Tongue (tissue), 2 donors: Measurements from ENCODE around the gene RASSF1. TPM values are rescaled to one million over a fixed set of nuclear protein-coding genes. Genes with fewer than 3 reads are reported as not detected.
"Not testable (repeated sequence)": the region's sequence is repeated elsewhere in the genome, so short reads cannot be mapped to it uniquely, and the experiment has no call there.

Experiments
- DNase-seq: peaks from one replicate; pipeline ENCODE4 v3.0.0-alpha.2; 2015
- total RNA-seq: library from RNA; depleted of rRNA; stranded (reverse); fragments of >200 nt; gene quantifications from one replicate; pipeline ENCODE4 v1.2.3, GENCODE V29; 2014

Gene RASSF1
- total RNA-seq, 1 donor from 2014 or later = 43.2 TPM

DNA sequence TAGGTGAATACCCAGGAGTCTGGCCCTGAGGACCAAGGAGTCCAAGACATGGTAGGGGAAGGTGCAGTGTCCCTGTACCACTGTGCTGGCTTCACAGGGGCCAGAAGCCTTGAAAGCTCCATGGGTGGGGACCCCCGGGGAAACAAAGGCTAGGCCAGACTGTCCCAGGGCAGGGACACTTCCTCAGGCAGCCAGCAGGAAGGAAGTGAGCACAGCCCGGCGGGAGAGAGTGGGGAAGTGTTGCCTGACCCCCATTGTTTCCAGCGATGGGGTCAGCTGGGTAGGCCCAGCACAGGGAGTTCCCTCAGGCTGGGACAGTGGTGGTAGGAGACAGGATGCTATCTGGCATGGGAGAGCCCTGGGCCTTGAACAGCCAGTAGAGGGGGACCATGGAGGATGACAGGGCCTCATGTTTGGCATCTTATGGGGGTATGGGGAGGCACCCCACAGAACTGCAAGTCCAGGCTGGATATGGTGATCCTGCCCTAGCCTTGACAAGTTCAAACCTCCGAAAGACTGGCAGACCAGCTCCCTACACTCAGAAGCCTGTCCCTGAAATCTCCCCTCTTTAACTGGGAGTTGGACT is 16.9 kb downstream of the RASSF1 start:
- no peak for DNase-seq

DNA sequence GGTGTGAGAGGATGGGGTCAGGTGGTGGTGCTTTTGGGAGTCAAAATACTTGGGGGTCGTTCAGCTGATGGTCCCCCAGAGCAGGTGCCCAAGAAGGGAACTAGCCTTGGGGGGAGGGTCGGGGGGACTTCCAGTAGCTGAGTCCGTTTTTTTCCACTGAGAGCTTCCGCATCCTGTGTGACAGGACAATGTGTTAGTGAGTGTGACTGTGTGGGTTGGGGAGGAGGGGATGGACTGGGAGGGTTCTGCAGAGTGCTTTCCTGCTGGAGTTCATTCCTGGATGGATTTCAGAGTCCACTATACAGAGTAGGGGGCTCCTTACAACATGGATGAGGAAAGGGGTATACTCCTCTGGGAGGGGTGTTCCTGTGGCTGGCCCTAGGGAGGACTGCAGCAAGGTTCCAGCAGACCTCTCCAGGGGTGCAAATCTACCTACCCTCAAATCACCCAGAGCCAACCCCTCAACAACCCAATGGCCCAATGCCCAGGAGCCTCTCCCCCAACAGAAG is 17.5 kb downstream of the RASSF1 start:
- DNase-seq = no peak

DNA sequence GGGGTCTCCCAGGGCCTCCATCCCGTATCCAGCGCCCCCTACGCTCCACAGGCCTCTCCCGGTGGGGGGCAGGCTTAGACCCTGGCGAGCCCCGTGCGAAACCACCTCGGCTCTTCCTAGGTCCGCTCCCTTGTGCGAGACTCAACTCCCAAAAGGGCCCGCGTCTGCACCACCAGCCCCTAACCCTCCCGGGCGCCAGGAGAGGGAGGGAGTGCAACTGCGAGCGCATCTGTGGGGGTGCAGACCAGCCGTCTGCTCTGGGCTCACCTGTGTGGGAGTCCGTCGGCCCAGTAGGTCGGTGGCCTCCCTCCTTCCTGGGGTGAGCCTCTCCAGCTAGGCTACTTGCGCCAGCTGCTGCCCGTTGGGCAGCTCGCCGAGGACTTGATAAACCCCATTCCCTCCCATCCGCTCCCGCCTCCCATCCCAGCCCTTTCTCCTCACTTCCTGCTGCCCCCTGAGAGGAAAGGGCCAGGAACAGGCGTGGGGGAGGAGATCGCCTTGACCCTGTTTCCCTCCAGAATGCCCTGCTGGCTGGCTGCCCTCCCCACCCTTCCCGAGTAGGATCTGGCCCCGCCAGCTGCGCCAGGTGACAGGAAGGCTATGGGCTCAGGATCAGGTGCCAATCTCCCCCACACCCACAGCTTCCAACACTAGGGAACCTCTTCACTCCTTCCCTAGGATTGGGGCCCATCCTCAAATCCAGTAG is 18.1 kb downstream of the RASSF1 start, which contains the start of gene HYAL2:
HYAL2 (minus strand) TSS at position 360 of the 706 bp plus-strand sequence. CDS start 2,256 bp downstream, outside the sequence.
- no peak for DNase-seq

DNA sequence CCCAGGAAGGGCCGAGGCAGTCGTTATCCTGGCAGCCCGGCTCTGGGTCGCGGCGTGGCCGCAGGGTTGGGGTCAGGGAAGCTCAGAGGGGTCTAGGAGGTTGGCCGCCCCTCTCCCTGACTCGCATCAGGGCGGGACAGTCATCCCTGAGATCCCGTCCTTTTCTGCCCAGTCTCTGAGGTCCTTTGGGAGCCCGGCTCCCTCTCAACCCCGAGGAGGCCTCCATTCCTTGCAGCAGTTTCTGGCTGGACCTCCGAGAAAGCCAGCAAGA is 18.6 kb downstream of the RASSF1 start:
- DNase-seq = no peak

DNA sequence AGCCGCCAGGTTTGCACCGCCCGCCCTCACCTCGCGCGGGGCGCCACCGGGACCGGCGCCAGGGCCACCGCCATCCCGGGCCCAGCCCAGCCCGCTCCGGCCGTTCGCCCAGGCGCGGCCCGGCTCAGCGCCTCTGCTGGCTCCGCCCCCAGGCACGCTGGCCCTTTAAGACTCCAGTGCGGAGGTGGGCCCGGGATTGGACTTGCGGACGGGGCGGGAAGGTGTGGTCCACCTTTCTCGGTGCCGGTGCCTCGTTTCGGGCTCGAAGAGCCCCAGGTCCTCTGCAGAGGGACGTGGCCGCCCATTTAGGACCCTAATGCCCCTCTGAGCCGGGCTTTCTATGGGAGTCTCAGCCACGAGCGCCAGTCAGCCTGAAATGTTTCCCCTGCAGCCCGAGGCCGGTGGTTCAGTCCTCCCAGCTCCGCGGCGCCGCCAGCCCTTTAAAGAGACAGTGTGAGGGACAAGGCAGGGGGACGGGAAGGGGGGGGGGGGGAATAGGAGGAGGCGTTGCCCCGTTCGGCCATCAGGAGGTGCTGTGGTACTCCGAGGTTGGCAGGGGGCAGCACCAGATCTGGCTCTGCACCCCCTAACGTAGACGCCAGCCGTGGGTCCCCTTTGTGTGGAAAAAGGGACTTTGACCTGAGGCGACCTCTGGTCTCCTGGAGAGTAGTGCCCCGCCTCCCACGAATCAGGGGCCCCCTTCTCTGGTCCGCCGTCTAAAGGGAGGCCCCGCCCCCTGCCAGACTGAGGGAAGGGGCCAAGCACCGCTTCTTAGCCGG is 19.1 kb downstream of the RASSF1 start:
- peak; percentile 96 for DNase-seq

DNA sequence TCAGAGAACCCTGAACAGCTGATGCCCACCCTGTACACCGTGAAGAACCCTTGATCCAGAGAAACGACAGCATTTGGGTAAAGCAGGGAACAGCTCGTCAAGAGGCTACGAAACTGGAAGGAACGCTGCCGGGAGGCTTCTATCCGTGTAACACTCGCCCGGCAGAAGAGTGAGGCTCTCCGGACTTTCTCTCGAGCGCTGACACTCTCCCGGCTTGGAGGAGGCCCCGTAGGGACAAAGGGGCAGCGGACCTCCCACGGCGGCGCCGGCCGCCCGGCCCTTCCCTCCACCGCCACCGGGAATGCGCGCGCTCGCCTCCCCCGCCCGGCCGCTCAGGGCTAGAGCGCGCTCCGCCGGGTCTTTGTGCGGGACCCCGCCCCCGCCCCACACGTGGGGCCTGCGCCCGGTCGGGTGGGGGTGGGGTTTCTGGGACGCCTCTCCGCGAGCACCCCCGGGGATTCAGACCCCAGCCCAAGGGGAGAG is 19.7 kb downstream of the RASSF1 start:
- DNase-seq = peak; percentile 91

DNA sequence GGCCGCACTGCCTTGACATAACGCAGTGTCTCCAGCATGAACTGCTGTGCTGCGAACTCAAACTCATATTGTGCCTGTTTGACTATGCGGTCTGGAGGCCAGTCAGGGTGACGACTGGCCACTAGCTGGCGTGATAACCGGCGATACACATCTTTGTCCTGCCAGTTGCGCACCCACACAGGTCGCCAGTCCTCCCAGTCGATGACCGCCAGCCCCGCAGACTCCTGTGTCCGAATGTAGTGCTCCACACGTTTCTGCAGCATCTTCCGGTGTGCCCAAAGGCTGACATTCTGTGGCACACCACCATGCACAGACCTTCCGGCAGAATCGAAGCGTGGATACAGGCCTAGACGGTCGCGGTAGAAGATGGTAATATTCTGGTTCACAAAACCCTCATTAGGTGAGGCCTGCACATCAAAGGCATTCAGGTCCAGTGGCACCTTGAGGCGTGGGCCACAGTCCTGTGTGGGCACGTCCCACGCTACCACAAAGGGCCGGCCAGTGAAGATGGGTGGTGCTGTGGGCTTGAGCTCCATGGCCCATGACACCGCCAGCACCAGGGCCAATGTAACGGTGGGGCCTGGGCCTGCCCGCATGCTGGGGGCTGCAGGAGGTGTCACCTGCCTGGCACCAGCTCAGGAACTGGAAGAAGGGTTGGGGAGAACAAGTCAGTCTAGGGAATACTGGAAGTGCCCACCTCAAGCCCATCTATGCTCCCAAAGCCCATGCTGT is 20.6 kb downstream of the RASSF1 start:
- no peak for DNase-seq

DNA sequence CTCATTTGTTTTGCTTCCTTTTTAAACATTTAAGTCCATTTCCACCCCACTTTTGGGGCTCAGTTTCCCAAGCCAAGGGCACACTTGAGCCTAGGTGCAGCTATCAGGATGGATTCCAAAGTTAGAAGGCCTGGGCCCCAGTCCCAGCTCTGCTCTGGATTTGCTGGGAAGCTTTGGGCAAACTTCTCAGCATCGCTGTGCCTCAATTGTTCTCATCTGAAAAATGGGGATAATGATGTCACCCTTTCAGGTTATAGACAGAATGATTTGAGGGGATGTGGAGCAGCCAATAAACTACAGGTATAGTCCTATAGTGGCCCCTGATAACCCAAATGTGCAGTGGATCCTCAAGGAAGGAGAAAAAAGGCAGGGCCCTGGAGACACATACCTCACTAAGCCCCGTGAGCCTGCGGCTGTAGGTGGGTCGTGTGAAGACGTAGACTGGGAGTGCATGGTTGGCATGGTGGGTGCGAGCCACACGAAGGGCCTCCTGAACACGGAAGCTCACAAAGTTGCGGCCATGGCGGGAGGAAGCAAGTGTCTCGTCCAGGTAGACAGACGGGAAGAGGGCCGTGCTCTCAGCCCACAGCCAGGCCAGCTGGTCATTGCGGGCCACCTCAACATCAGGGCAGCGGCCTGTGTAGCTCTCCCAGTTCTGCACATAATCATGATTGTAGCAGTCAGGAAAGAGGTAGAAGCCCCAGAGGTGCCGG is 21.3 kb downstream of the RASSF1 start:
- no peak for DNase-seq

DNA sequence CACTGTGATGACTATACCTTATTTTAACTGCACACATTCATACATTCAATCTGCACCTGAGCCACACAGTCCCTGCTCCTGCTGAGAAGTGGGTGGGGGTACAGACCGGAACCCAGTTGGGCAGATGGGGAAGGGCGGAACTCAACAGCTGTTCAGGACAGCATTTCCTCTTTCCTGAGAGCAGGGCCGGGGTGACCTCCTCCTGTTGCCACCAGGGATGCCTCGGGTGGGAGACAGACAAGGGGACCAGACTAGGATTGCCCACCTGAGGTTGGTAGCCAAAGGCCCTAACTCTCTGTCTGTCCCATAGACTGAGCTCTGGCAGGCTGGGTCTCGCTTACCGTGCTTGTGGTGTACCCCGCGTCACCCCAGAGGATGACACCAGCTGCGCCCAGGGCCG is 22.0 kb downstream of the RASSF1 start:
- DNase-seq = no peak

DNA sequence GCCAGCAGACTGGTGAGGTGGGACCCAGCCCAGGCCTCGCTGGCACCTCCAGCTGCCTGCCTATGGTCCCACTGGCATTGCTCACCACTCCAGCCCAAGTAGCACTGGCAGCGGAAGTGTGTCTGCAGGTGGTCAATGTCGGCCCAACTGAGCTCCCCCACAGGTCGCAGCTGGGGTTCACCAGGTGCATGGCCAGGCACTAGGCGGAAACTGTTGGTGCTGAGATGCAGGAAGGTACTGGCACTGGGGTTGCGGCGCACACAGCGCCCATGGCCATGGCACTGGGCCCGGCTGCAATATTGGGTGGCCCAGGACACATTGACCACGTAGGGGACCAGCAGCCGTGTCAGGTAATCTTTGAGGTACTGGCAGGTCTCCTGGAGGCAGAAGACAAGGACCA is 22.5 kb downstream of the RASSF1 start:
- no peak for DNase-seq

DNA sequence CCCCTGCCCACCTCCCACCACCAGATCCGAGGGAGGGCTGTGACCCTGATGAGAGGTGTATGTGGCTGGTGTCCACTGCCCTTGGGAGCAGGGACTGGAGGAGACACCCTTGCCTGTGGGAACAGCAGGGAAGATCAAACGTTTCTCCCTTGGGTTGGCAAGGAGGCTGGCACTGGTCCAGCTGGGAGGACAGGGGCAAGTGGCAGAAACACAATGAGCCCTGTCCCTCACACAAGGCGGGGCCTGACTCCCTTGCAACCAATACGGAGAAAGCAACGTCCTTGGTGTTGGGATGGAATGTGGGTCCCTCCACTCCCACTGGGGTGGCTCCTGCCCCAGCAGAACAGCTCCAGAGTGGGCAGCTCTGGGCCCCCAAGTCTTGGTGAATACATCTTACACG is 23.3 kb downstream of the RASSF1 start:
- no peak for DNase-seq

DNA sequence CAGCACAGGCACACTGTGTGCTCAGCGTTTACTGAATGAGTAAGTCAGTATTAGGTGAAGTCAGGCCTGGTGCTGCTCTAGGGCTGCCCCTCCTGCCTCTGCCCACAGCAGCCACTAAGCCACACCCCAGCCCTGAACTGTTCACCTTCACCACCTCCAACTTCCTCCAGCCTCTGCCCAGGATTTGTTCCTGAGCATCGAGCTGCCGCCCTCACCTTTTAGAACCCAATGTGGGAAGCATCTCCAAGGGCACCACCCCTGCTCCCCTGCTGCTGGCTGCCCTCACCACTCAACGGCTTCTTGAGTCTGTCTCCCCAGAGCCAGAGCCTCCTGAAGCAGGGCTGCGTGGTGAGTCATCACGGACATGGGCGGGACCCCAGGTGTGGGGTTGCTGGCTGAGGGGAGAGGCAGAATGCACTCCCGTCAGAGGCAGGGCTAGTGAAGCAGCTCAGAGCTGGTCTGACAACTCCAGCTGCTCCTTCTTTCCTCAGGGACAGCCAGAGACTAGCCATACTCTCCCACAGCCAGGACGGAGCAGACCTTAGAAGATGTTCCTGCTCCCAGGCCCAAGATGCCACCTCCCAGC is 23.9 kb downstream of the RASSF1 start:
- DNase-seq = peak; percentile 54

DNA sequence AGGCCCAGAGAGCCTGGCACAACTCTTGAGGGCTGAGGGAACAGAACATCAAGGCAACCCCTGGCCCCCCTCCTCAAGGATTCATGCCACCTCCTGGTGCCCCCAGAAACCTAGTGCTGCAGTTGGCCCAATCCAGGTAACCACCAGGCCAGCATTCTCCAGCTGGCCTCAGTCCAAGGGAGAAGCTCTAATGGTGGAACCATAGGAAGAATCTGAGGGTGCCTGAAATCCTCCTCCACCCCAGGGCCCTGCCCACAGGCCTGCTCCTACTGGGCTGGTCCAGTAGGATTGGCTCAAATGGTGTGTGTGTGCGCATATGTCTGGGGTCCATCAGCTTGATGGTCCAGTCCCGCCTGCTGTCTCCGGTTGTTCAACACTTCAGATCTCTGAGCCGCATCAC is 25.8 kb downstream of the RASSF1 start:
- DNase-seq = no peak

DNA sequence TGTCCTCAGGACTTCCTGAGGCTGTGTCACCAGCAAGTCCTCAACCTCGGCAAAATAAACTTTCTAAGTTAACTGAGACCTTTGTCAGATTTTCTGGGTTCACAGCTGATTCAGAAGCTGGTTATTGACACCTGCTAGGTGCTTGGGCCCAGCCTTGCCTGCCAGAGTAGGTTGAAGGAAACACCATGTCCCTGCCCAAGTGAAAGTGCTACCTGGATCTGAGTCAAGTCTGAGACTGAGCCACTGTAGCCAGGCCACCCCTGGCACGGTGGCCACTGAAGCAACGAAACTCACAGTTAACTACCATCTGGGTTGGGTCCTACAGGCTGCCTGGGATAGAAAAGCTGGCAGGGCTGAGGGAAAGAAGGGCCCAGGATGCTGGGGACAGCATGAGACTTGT is 26.3 kb downstream of the RASSF1 start:
- DNase-seq = no peak

DNA sequence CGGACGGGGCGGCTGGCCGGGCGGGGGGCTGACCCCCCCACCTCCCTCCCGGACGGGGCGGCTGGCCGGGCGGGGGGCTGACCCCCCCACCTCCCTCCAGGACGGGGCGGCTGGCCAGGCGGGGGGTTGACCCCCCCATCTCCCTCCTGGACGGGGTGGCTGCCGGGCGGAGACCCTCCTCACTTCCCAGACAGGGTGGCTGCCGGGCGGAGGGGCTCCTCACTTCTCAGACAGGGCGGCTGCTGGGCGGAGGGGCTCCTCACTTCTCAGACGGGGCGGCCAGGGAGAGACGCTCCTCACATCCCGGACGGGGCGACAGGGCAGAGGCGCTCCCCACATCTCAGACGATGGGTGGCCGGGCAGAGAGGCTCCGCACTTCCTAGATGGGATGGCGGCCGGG is 28.6 kb downstream of the RASSF1 start:
- DNase-seq = not testable (repeated sequence)

DNA sequence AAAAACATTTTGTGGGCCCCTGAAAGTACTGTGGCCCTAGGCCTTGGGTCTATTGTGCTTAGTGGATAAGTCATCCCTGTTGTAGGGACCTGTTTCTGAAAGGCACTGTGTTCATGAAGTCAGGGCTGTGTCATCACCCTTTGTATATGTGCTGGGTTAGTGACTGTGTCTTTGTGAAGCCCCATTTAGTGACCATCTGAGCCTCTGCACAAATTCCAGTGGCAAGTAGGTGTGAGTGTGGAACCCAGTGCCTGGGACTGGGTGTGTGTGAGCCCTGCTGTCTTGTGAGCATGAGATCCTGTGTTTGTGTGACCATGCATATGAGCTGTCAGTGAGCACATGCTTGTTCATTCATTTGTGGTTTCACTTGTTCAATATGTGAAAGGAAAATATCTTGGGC is 36.0 kb downstream of the RASSF1 start:
- DNase-seq = no peak

DNA sequence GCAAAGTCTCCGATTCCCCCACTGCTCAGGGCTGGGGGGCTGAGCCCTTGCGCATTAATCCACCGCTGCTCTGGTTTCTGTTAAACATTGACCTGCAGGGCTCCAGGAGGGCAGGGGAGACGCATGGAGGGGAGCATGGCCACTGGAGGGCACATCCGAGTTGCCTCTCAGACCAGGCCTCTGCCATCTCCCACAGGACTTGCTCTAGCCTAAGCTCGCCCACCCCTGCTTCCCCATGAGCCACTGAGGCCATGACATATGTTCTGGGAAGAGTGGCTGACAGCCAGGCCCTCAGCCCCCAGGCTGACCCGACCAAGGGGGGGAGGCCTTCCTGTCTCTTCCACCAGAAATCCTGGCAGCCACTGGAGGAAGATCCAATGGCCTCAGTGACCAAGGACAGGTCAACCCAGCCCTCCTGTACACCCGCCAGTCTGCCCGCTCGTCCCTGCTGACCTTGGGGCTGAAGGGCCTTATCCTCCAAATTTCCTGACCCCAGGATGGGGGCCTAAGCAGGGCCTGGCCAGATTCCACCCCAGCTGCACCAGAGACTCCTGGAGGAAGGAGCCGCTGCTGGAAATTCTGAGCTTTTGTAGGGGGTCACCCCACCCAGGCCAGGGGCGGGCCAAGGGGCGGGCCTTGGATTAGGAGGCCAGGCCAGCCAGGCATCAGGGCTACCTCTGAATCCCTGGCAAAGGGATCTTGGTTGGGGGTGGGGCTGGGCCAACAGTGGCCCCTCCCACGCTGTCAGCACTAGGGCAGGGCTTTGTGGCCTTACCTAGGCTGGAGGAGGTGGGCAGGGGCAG is 37.4 kb downstream of the RASSF1 start, which contains the start of gene HYAL1:
HYAL1 (minus strand) TSS at position 562 of the 803 bp plus-strand sequence. CDS start 618 bp downstream, outside the sequence.
- DNase-seq = no peak

DNA sequence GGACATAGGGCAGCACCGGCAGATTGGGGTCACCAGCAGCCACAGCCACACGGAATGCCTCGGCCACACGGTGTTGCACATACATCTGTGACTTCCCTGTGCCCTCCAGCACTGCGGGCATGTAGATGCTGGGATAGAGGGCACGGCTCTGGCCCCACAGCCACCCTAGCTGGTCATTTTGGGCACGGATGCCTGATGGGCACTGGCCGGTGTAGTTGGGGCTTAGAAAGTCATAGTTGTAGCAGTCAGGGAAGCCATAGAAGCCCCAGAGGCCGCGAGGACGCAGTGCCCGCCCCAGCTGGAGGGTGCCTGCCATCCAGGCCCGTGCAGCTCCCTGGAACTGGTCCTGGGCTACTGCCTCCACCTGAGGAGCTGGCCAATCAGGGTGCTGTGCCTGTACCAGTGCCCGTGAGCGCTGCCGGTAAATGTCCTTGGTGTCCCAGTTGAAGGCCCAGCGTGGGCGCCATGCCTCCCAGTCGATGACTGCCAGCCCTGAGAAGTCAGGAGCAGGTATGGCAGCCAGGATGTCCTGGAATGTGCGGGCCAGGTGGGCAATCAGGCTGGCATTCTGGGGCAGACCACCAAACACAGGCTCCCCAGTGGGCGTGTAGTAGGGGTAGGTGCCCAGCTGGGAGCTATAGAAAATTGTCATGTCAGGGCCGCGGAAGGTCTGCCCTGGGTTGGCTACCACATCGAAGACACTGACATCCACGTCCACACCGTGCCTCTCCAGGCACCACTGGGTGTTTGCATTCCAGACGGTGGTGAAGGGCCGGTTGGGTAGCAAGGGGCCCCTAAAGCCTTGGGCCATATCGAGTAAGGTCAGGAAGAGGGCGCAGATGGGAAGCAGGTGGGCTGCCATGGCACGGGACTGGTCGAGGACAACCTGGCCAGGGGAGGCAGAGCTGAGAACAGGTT is 38.3 kb downstream of the RASSF1 start:
- no peak for DNase-seq

DNA sequence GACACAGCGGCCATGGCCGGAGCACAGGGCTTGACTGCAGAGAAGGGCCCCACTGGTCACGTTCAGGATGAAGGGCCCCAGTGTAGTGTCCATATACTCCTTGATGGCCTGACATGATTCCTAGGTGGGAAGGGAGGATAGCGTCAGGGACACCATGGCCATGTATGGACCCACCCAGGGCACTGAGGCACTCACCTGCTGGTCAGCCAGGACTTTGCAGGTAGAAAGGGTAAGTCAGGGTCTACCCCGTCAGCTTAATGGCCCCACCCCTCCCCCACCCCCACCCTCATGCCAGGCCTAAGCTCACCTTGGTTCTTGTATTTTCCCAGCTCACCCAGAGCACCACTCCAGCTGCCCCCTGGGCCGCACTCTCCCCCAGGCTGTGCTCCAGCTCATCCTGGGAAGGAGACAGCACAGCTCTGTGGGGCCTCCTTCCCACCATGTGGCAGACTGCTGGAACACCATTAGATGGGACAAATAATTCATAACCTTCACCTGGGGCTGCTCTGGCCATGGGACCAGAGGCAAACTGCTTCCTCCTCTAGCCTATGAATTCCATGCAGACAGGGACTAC is 39.9 kb downstream of the RASSF1 start:
- no peak for DNase-seq
